Measurements from ENCODE around the gene RAD51B.

- TF ChIP-seq CTCF (IDR thresholded peaks at IDR 0.05 in 2 of 3, conservative IDR thresholded peaks at IDR 0.05 in 1 of 3; ENCODE audit: borderline replicate concordance in 1 of 3, insufficient read depth in 1 of 3, low read depth in 2 of 3, low read length in 2 of 3): no peak
- TF ChIP-seq POLR2AphosphoS5 (IDR thresholded peaks at IDR 0.05; ENCODE audit: low read depth, low read length): no peak
These were observed 848.4 kb downstream of the RAD51B start for GRCh38 chr14:68668028-68668427.

Measured in HCT116 (cell line).